Stimulated activated CD8-positive, alpha-beta memory T cell treated with anti-CD3 and anti-CD28 coated beads, Interleukin-12 subunit alpha, Interleukin-12 subunit beta, amount 100 ng/mL, for 24 hours (primary cell): ENCODE data around the gene PIK3CD.

Source experiments
- DNase-seq: peaks from one replicate; pipeline ENCODE4 v3.0.0-alpha.2; 2020; ENCODE audit errors: extremely low read depth

PIK3CD gene

GRCh38 chr1:9719978-9720722 lies 68.6 kb downstream of the PIK3CD start:
- DNase-seq, result no peak

- DNase-seq, result no peak
Measured at GRCh38 chr1:9720785-9721605, 69.5 kb downstream of the PIK3CD start.

GRCh38 chr1:9721606-9722377 lies 70.3 kb downstream of the PIK3CD start:
- no peak for DNase-seq

- no peak for DNase-seq
Measured at GRCh38 chr1:9722378-9722749, 70.8 kb downstream of the PIK3CD start.

DNA sequence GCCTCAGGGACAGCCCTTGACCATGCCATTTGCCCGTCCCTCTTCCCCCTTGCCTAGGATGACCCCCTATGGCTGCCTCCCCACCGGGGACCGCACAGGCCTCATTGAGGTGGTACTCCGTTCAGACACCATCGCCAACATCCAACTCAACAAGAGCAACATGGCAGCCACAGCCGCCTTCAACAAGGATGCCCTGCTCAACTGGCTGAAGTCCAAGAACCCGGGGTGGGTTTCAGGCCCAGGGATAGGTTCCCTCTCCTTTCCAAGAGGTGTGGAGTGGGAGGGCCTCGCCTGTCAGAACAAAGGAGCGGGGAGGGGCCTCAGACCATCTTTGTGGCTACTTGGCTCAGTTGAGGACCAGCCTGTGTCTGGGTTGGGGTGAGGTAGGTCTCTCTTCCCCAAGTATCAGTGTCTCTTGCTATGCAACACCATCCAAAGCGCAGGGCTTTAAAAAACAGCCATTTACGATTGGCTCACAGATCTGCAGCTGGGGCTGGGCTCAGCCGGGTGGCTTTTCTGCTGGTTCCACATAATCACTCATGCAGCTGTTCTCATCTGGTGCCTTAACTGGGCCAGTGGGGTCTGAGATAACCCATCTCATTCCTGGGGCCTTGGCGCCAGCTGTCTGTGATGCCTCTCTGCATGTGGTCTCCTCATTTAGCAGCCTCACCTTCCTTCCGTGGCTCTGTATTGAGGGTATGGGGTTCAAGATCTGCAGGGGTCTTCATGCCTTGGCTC lies 71.7 kb downstream of the PIK3CD start:
- no peak for DNase-seq

DNA sequence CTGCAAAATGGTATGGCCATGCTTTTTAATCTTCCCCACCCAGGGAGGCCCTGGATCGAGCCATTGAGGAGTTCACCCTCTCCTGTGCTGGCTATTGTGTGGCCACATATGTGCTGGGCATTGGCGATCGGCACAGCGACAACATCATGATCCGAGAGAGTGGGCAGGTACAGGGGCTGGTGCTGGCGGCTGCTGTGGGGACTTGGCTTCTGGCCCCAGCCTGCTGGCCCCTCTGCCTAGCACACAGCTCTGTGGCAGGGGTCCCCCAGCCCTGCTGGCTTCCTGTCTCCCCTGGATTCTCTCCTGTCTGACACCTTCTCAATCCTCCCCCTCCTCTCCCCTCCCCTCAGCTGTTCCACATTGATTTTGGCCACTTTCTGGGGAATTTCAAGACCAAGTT lies 72.4 kb downstream of the PIK3CD start:
- no peak for DNase-seq

GRCh38 chr1:9724706-9725476 lies 73.4 kb downstream of the PIK3CD start:
- DNase-seq, result no peak

GRCh38 chr1:9726406-9726805 lies 74.9 kb downstream of the PIK3CD start:
- DNase-seq, result no peak

DNA sequence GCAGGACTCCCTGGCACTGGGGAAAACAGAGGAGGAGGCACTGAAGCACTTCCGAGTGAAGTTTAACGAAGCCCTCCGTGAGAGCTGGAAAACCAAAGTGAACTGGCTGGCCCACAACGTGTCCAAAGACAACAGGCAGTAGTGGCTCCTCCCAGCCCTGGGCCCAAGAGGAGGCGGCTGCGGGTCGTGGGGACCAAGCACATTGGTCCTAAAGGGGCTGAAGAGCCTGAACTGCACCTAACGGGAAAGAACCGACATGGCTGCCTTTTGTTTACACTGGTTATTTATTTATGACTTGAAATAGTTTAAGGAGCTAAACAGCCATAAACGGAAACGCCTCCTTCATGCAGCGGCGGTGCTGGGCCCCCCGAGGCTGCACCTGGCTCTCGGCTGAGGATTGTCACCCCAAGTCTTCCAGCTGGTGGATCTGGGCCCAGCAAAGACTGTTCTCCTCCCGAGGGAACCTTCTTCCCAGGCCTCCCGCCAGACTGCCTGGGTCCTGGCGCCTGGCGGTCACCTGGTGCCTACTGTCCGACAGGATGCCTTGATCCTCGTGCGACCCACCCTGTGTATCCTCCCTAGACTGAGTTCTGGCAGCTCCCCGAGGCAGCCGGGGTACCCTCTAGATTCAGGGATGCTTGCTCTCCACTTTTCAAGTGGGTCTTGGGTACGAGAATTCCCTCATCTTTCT lies 75.5 kb downstream of the PIK3CD start:
- no peak for DNase-seq

- no peak for DNase-seq
Measured at GRCh38 chr1:9728451-9729295, 77.1 kb downstream of the PIK3CD start.

DNA sequence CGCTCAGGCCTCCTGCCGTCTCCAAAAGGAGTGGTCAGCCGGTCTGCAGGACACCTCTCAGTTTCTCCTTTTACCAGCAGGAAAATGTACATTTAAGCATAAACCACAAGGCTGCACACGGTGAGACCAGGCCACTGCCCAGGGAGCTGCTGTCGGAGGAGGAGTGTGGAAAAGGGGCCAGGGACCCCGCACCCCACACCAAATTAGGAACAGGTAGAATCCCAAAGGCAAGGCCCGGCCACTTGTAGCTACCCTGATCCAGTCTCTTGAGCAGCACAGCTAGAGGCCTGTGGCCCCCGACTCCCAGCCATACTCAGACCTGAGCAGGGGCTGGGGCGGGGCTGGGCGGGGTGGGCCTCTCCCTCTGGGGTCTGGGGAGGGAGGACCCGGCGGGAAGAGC lies 78.0 kb downstream of the PIK3CD start:
- DNase-seq, result no peak

GRCh38 chr1:9730096-9730901 lies 78.8 kb downstream of the PIK3CD start:
- DNase-seq, result no peak

GRCh38 chr1:9731051-9731537 lies 79.6 kb downstream of the PIK3CD start:
- DNase-seq, result no peak

DNA sequence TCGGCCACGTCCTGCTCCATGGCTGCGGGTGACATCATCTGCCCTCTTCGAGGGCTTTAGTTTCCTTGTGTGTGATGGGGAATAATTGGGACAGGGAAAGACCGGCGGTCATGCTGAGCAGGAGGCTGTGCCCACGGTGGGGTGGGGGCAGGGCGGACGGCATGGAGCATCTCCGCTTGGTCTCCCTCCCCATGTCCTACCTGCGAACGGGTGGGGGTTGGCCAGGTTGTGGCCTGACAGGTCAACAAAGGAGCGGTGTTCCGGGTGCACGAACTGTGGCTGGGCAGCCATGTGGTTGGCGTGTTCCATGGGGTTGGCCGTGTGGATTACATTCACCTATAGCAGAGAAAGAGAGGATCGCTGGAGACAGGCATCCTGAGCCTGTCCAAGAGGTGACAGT lies 80.0 kb downstream of the PIK3CD start:
- no peak for DNase-seq

DNA sequence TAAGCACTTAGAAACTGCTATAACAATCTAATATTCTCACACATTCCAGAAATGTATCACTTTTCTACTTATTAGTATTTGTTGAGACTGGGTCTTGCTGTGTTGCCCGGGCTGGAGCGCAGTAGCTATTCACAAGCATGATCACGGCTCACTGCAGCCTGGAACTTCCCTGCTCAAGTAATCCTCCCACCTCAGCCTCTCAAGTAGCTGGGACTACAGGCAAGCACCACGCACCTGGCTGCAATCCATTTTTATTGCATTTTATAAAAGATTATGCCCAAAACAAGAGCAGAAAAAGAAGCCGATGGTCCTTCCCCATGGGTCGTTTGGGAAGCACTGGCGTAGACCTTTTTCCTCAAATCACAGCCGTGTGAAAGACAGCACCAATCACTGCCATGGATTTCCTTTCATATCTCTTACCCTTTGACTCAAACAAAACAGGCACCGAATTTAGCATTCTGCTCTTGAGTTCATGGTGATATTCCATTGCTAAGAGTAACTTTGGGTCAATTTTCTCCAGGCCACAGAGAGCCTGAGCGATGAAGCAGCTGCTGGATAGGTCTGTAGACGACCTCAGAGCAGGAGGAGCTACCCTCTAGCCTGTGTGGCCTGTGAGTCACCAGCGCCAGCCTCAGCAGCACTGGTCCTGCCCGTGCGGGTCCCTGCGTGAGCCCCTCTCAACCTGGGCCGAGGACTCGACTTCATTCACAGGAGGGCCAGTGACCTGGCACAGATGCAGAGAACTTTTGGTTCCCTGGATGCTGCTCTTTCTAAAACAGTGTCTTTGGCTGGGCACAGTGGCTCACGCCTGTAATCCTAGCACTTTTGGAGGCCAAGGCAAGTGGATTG lies 80.8 kb downstream of the PIK3CD start:
- no peak for DNase-seq

DNA sequence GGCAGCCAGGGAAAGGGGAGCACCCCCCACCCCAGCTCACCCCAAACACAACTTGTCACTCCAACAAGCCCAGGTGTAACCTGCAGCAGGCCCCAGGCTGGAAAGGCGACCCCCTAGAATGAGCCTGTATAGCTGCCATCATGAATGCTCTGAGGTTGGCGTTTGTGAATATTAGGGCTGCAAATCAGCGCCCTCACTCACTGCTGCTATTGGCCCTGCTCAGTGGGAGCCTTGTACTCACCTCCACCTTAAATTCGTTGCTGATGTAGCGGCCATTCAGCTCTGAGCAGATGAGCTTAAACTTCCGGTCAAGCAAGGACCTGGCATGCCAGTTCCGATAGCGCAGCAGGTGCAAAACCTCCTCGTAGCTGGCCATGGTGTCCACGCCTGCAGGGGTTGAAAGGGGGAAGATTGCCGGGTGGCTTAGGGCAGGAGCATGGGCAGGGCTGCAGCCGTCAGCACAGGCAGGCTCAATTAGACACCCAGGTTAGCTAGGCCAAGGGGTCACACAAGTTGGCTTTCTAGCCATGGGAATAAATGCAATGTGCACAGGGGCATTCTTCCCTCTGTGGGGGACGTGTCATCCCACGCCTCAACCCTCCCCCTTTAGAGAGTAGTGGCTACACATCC lies 81.7 kb downstream of the PIK3CD start:
- no peak for DNase-seq

- DNase-seq, result no peak
Measured at GRCh38 chr1:9735800-9736199, 84.3 kb downstream of the PIK3CD start.
